KMS-11 (cell line): ENCODE results near the gene MLN.

Source experiments
- H2AFZ ChIP-seq: fragments of 200-600 bp; sonication (generic); 2 replicates; pipeline ENCODE4 v1.6.1; 2016; ENCODE audit warnings: antibody characterized with exemption, mixed run types, low read depth
- H3K27ac ChIP-seq: fragments of 200-600 bp; sonication (generic); 2 replicates; pipeline ENCODE4 v1.6.1; 2016; ENCODE audit warnings: mild to moderate bottlenecking, mixed run types
- H3K27me3 ChIP-seq: fragments of 200-600 bp; sonication (generic); 2 replicates; pipeline ENCODE4 v1.6.1; 2017; ENCODE audit warnings: mild to moderate bottlenecking, low read depth, mixed run types, moderate library complexity; ENCODE audit not compliant: insufficient read depth
- H3K36me3 ChIP-seq: fragments of 200-600 bp; sonication (generic); 2 replicates; pipeline ENCODE4 v1.6.1; 2017; ENCODE audit warnings: mild to moderate bottlenecking, mixed run types; ENCODE audit not compliant: insufficient read depth
- H3K4me1 ChIP-seq: fragments of 200-600 bp; sonication (generic); 2 replicates; pipeline ENCODE4 v1.6.1; 2016; ENCODE audit warnings: mild to moderate bottlenecking, low read depth, mixed run types; ENCODE audit not compliant: poor library complexity, severe bottlenecking
- H3K4me2 ChIP-seq: fragments of 200-600 bp; sonication (generic); 2 replicates; pipeline ENCODE4 v1.7.0; 2016; ENCODE audit warnings: mild to moderate bottlenecking, mixed run types
- H3K4me3 ChIP-seq: fragments of 200-600 bp; sonication (generic); IDR thresholded peaks from 2 replicates; pipeline ENCODE4 v1.6.1; 2017; ENCODE audit warnings: low read depth, low read length, mixed read lengths; ENCODE audit not compliant: insufficient read depth
- H3K79me2 ChIP-seq: fragments of 200-600 bp; sonication (generic); 2 replicates; pipeline ENCODE4 v1.6.1; 2016; ENCODE audit warnings: low read depth, mixed run types; ENCODE audit not compliant: insufficient read depth
- H3K9ac ChIP-seq: fragments of 200-600 bp; sonication (generic); 2 replicates; pipeline ENCODE4 v1.6.1; 2016; ENCODE audit warnings: mild to moderate bottlenecking, mixed run types
- H4K20me1 ChIP-seq: fragments of 200-600 bp; sonication (generic); 2 replicates; pipeline ENCODE4 v1.6.1; 2016; ENCODE audit warnings: mild to moderate bottlenecking, mixed run types; ENCODE audit not compliant: insufficient read depth
- CTCF ChIP-seq: fragments of 200-600 bp; sonication (generic); conservative IDR thresholded peaks from 2 replicates; pipeline ENCODE4 v1.6.1; 2017; ENCODE audit warnings: low read depth, mild to moderate bottlenecking, antibody characterized with exemption, low read length, moderate library complexity, mixed read lengths

MLN gene

GRCh38 chr6:33803571-33804053 lies at the start of gene MLN:
Gene MLN (minus strand): TSS chr6:33804003. CDS start chr6:33801163, 2,840 bp downstream.
- no peak within 1 kb of the TSS for H3K27ac ChIP-seq
- H4K20me1 ChIP-seq, result no peaks in the 10 kb centered on the region
- H3K4me1 ChIP-seq, result no peaks in the 10 kb centered on the region
- no peaks in the 10 kb centered on the region for H3K36me3 ChIP-seq
- no peak for TF ChIP-seq CTCF
- H3K9ac ChIP-seq, result no peak within 1 kb of the TSS
- no peaks in the 10 kb centered on the region for H3K79me2 ChIP-seq
- no peak within 1 kb of the TSS for H3K4me3 ChIP-seq
- H3K27me3 ChIP-seq, result peaks cover 100% of the 10 kb centered on the region
- no peak within 1 kb of the TSS for H3K4me2 ChIP-seq
- no peak within 1 kb of the TSS for H2AFZ ChIP-seq

GRCh38 chr6:33853026-33853425 lies 49.2 kb upstream of the MLN start:
- Histone ChIP-seq H3K27ac (no peak overlapping the region), H3K4me1 (peaks cover 17% of the 10 kb centered on the region), H3K27me3 (peaks cover 87% of the 10 kb centered on the region), H3K4me3 (no peak overlapping the region), H4K20me1 (no peaks in the 10 kb centered on the region), H3K79me2 (no peaks in the 10 kb centered on the region), H3K9ac (no peak overlapping the region), H3K36me3 (no peaks in the 10 kb centered on the region), H3K4me2 (no peak overlapping the region), H2AFZ (no peak overlapping the region)
- no peak for TF ChIP-seq CTCF

- no peaks in the 10 kb centered on the region for H4K20me1 ChIP-seq
- no peak overlapping the region for H3K9ac ChIP-seq
- no peak overlapping the region for H3K4me3 ChIP-seq
- H3K4me1 ChIP-seq, result peaks cover 13% of the 10 kb centered on the region
- peaks cover 84% of the 10 kb centered on the region for H3K27me3 ChIP-seq
- no peak for TF ChIP-seq CTCF
- H3K36me3 ChIP-seq, result no peaks in the 10 kb centered on the region
- no peak overlapping the region for H3K4me2 ChIP-seq
- H3K27ac ChIP-seq, result no peak overlapping the region
- H3K79me2 ChIP-seq, result no peaks in the 10 kb centered on the region
- no peak overlapping the region for H2AFZ ChIP-seq
These were observed 48.2 kb upstream of the MLN start for GRCh38 chr6:33851959-33852358.

- peaks cover 86% of the 10 kb centered on the region for H3K27me3 ChIP-seq
- TF ChIP-seq CTCF, result no peak
- no peaks in the 10 kb centered on the region for H3K79me2 ChIP-seq
- peaks cover 3% of the 10 kb centered on the region for H3K4me1 ChIP-seq
- no peak overlapping the region for H3K27ac ChIP-seq
- H3K4me2 ChIP-seq, result no peak overlapping the region
- H4K20me1 ChIP-seq, result no peaks in the 10 kb centered on the region
- no peak overlapping the region for H2AFZ ChIP-seq
- H3K36me3 ChIP-seq, result no peaks in the 10 kb centered on the region
- H3K9ac ChIP-seq, result no peak overlapping the region
- H3K4me3 ChIP-seq, result no peak overlapping the region
These were observed 47.2 kb upstream of the MLN start for GRCh38 chr6:33850869-33851541.
